Measurements from ENCODE around the gene LMTK3.

Gene LMTK3

DNA sequence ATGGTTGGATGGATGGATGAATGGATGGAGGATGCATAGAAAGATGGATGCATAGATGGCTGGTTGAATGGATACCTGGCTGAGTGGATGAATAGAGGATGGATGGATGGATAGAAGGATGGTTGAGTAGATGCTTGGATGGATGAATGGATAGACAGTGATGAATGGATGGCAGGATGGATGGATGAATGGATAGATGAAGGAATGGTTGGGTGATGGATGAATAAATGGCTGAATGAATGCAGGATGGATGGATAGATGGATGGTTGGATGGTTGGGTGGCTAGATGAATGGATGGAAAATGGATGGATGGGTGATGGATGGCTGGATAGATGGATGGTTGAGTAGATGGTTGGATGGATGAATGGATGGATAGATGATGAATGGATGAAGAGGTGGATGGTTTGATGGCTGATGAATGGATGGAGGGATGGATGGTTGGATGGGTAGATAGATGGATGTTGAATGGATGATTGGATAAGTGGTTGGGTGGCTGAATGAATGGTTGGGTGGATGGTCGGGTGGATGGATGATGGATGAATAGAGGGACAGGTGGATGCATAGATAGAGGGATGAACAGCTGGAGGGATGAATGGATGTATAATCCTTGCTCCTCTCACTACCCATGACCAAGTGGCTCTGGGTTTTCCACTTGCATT is 36.7 kb upstream of the LMTK3 start:
- Histone ChIP-seq H3K4me3 (ENCODE audit: insufficient read depth in 1 of 2, low read depth in 1 of 2, low read length in 2 of 2) (no peak overlapping the region), H2BK5ac (ENCODE audit: low read depth, low read length, poor library complexity, severe bottlenecking) (no peak overlapping the region), H2BK12ac (ENCODE audit: low read length in 2 of 2) (no peak overlapping the region), H3K27me3 (ENCODE audit: control insufficient read depth in 1 of 2, insufficient read depth in 1 of 2, low read length in 2 of 2) (peaks cover 5 to 27% of the 10 kb centered on the region in 2 experiments), H2AFZ (ENCODE audit: low read depth, low read length) (no peak overlapping the region), H3K9ac (ENCODE audit: low read length) (no peak overlapping the region), H2BK15ac (ENCODE audit: low read depth, poor library complexity, severe bottlenecking) (no peak overlapping the region), H3K14ac (ENCODE audit: low read length in 2 of 2) (no peak overlapping the region), H4K91ac (ENCODE audit: low read length) (no peak overlapping the region), H4K8ac (ENCODE audit: low read length) (no peak overlapping the region), H3K36me3 (ENCODE audit: control insufficient read depth in 1 of 2, insufficient read depth in 2 of 2, low read depth in 1 of 2, low read length in 2 of 2) (no peaks in the 10 kb centered on the region), H3K4me1 (ENCODE audit: control insufficient read depth, insufficient read depth, low read depth, low read length) (peaks cover 8% of the 10 kb centered on the region), H3K4ac (ENCODE audit: low read depth in 1 of 2, low read length in 2 of 2) (no peak overlapping the region), H3K23ac (ENCODE audit: low read length in 2 of 2) (no peak overlapping the region), H3K4me2 (ENCODE audit: low read length, poor library complexity, severe bottlenecking) (no peak overlapping the region), H2BK120ac (ENCODE audit: low read depth, low read length) (no peak overlapping the region), H3K27ac (ENCODE audit: low read length, poor library complexity, severe bottlenecking) (no peak overlapping the region), H3K18ac (ENCODE audit: low read depth in 1 of 2, low read length in 2 of 2) (no peak overlapping the region), H3K9me3 (ENCODE audit: control insufficient read depth, low read length) (no peaks in the 10 kb centered on the region), H3K79me1 (replicated peaks; ENCODE audit: low read length, poor library complexity, severe bottlenecking) (no peaks in the 10 kb centered on the region), H2AK5ac (ENCODE audit: low read length, severe bottlenecking) (no peak overlapping the region)
- DNase-seq: no peak
- 100% methylated on average over 1 of the region's 1 CpG for WGBS

DNA sequence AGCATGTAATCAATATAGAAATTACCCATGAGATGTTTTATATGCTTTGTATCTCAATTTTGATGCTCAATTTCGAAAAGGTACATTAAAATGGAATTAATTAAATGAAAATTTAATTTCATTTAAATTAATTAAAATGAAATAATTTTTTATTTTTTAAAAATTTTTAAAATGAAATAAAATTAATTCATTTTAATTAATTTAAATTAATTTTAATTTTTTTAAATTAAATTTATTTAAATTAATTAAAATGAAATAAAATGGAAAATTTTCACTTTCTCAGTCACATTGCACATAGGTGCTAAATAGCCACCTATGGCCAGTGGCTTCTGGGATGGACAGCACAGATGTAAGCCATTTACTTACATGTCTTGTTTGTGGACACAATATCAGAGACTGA is 36.1 kb upstream of the LMTK3 start:
- no peaks in the 10 kb centered on the region for H3K79me1 ChIP-seq (replicated peaks; ENCODE audit: low read length, poor library complexity, severe bottlenecking)
- DNase-seq: no peak
- H2BK12ac ChIP-seq (ENCODE audit: low read length in 2 of 2): no peak overlapping the region
- no peak overlapping the region for H2BK5ac ChIP-seq (ENCODE audit: low read depth, low read length, poor library complexity, severe bottlenecking)
- H3K27me3 ChIP-seq (ENCODE audit: control insufficient read depth in 1 of 2, insufficient read depth in 1 of 2, low read length in 2 of 2): peaks cover 5 to 27% of the 10 kb centered on the region in 2 experiments
- H4K91ac ChIP-seq (ENCODE audit: low read length): no peak overlapping the region
- H2BK120ac ChIP-seq (ENCODE audit: low read depth, low read length): no peak overlapping the region
- H3K4me2 ChIP-seq (ENCODE audit: low read length, poor library complexity, severe bottlenecking): no peak overlapping the region
- no peak overlapping the region for H3K4ac ChIP-seq (ENCODE audit: low read depth in 1 of 2, low read length in 2 of 2)
- WGBS: no CpG with 5 or more reads among the region's 1 CpG
- no peak overlapping the region for H3K27ac ChIP-seq (ENCODE audit: low read length, poor library complexity, severe bottlenecking)
- no peak overlapping the region for H3K23ac ChIP-seq (ENCODE audit: low read length in 2 of 2)
- peaks cover 8% of the 10 kb centered on the region for H3K4me1 ChIP-seq (ENCODE audit: control insufficient read depth, insufficient read depth, low read depth, low read length)
- no peak overlapping the region for H3K14ac ChIP-seq (ENCODE audit: low read length in 2 of 2)
- H3K9ac ChIP-seq (ENCODE audit: low read length): no peak overlapping the region
- H2AK5ac ChIP-seq (ENCODE audit: low read length, severe bottlenecking): no peak overlapping the region
- no peak overlapping the region for H3K18ac ChIP-seq (ENCODE audit: low read depth in 1 of 2, low read length in 2 of 2)
- H3K9me3 ChIP-seq (ENCODE audit: control insufficient read depth, low read length): no peaks in the 10 kb centered on the region
- no peak overlapping the region for H3K4me3 ChIP-seq (ENCODE audit: insufficient read depth in 1 of 2, low read depth in 1 of 2, low read length in 2 of 2)
- no peak overlapping the region for H4K8ac ChIP-seq (ENCODE audit: low read length)
- H2BK15ac ChIP-seq (ENCODE audit: low read depth, poor library complexity, severe bottlenecking): no peak overlapping the region
- no peak overlapping the region for H2AFZ ChIP-seq (ENCODE audit: low read depth, low read length)
- H3K36me3 ChIP-seq (ENCODE audit: control insufficient read depth in 1 of 2, insufficient read depth in 2 of 2, low read depth in 1 of 2, low read length in 2 of 2): no peaks in the 10 kb centered on the region

DNA sequence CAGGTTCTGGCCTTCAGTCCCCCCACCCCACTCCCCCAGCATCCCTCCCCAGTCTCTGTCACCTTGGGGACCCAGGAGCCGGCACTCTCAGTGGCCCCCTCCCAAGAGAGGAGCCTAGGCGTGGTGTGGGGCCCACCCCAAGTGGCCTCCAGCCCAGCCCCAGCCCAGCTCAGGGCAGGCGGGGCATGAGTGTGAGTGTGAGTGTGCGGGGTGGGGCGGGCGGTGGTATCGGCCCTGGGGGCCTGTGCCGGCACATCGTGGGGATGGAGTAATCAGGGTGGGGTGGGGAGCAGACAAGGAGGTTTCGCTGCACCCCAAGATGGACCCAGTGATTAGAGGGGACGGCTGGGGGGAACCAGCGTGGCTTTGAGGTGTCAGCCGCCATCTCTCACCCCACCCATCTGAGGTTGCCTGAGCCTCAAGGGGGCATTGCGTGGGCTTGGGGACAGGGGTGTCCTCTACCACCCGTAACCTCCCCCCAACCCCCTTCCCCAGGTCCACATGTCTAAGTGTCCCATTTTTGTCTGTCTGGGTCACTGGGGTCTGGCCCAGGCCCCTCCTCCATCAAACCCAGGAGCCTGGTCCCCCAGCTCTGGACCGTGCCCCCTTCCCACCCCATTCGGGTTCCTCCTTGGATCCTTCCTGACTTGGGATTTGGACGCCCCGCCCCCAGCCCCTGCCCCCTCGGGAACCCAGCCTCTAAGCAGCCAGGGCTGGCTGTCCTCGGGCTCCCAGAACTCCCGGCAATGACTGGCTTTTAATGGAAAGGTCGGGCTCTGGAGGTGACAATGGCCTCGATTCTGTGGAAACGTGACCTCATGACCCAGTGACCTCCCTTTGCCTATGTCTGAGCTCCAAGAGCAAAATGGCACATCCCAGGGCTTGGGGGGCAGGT is 33.5 kb upstream of the LMTK3 start:
- no peak overlapping the region for H3K4me3 ChIP-seq (ENCODE audit: insufficient read depth in 1 of 2, low read depth in 1 of 2, low read length in 2 of 2)
- peaks cover 6% of the 10 kb centered on the region for H3K4me1 ChIP-seq (ENCODE audit: control insufficient read depth, insufficient read depth, low read depth, low read length)
- DNase-seq: no peak
- H4K8ac ChIP-seq (ENCODE audit: low read length): peak overlapping the region; percentile 23
- H3K9ac ChIP-seq (ENCODE audit: low read length): no peak overlapping the region
- H3K4ac ChIP-seq (ENCODE audit: low read depth in 1 of 2, low read length in 2 of 2): no peak overlapping the region
- H2AK5ac ChIP-seq (ENCODE audit: low read length, severe bottlenecking): no peak overlapping the region
- H2BK12ac ChIP-seq (ENCODE audit: low read length in 2 of 2): no peak overlapping the region
- H3K36me3 ChIP-seq (ENCODE audit: control insufficient read depth in 1 of 2, insufficient read depth in 2 of 2, low read depth in 1 of 2, low read length in 2 of 2): no peaks in the 10 kb centered on the region
- no peak overlapping the region for H3K4me2 ChIP-seq (ENCODE audit: low read length, poor library complexity, severe bottlenecking)
- H3K23ac ChIP-seq (ENCODE audit: low read length in 2 of 2): no peak overlapping the region
- H2BK15ac ChIP-seq (ENCODE audit: low read depth, poor library complexity, severe bottlenecking): peak overlapping the region; percentile 23
- H2BK5ac ChIP-seq (ENCODE audit: low read depth, low read length, poor library complexity, severe bottlenecking): no peak overlapping the region
- H3K18ac ChIP-seq (ENCODE audit: low read depth in 1 of 2, low read length in 2 of 2): peak overlapping the region in 1 of 2 experiments; percentile 7
- H2AFZ ChIP-seq (ENCODE audit: low read depth, low read length): no peak overlapping the region
- no peak overlapping the region for H3K27ac ChIP-seq (ENCODE audit: low read length, poor library complexity, severe bottlenecking)
- H3K9me3 ChIP-seq (ENCODE audit: control insufficient read depth, low read length): no peaks in the 10 kb centered on the region
- no peak overlapping the region for H2BK120ac ChIP-seq (ENCODE audit: low read depth, low read length)
- no peak overlapping the region for H4K91ac ChIP-seq (ENCODE audit: low read length)
- peaks cover 5 to 20% of the 10 kb centered on the region in 2 experiments for H3K27me3 ChIP-seq (ENCODE audit: control insufficient read depth in 1 of 2, insufficient read depth in 1 of 2, low read length in 2 of 2)
- WGBS: 70% methylated on average over 22 of the region's 25 CpGs
- no peak overlapping the region for H3K14ac ChIP-seq (ENCODE audit: low read length in 2 of 2)
- no peaks in the 10 kb centered on the region for H3K79me1 ChIP-seq (replicated peaks; ENCODE audit: low read length, poor library complexity, severe bottlenecking)

DNA sequence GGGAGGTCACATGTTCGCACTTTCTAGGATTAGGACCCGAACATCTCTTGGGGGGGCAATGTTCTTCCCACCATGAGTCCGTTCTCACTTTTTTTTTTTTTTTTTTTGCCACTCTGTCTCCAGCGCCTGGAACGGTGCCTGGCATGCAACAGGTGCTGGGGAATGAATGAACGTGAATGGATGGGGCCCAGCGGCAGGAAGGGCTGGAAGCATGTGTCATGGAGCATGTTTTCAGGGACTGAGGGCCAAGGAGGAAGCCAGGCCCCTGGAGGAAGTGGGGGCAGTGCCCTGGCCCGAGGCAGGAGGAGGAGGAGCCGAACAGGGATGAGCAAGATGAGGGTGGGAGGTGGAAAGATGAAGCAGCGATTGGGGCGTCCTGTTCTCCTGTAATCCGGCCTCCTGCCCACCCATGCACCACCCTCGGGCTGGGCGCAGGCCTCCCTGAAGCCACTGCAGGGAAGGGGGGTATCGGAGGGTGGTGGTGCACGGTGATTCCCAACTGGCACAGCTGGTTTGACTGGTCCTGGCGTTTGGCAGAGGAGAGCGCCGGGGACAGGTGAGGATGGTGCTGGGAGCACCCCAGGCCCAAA is 31.6 kb upstream of the LMTK3 start:
- Histone ChIP-seq H3K27ac (ENCODE audit: low read length, poor library complexity, severe bottlenecking) (no peak overlapping the region), H2BK12ac (ENCODE audit: low read length in 2 of 2) (no peak overlapping the region), H3K14ac (ENCODE audit: low read length in 2 of 2) (no peak overlapping the region), H3K79me1 (replicated peaks; ENCODE audit: low read length, poor library complexity, severe bottlenecking) (no peaks in the 10 kb centered on the region), H2BK15ac (ENCODE audit: low read depth, poor library complexity, severe bottlenecking) (peak overlapping the region; percentile 19), H4K91ac (ENCODE audit: low read length) (peak overlapping the region; percentile 79), H4K8ac (ENCODE audit: low read length) (peak overlapping the region; percentile 66), H3K9me3 (ENCODE audit: control insufficient read depth, low read length) (no peaks in the 10 kb centered on the region), H3K9ac (ENCODE audit: low read length) (no peak overlapping the region), H2AK5ac (ENCODE audit: low read length, severe bottlenecking) (no peak overlapping the region), H3K27me3 (ENCODE audit: control insufficient read depth in 1 of 2, insufficient read depth in 1 of 2, low read length in 2 of 2) (peaks cover 0 to 5% of the 10 kb centered on the region in 2 experiments), H3K4ac (ENCODE audit: low read depth in 1 of 2, low read length in 2 of 2) (peak overlapping the region in 1 of 2 experiments; percentile 41), H3K4me2 (ENCODE audit: low read length, poor library complexity, severe bottlenecking) (no peak overlapping the region), H3K23ac (ENCODE audit: low read length in 2 of 2) (no peak overlapping the region), H2BK120ac (ENCODE audit: low read depth, low read length) (no peak overlapping the region), H2BK5ac (ENCODE audit: low read depth, low read length, poor library complexity, severe bottlenecking) (no peak overlapping the region), H3K4me3 (ENCODE audit: insufficient read depth in 1 of 2, low read depth in 1 of 2, low read length in 2 of 2) (no peak overlapping the region), H3K36me3 (ENCODE audit: control insufficient read depth in 1 of 2, insufficient read depth in 2 of 2, low read depth in 1 of 2, low read length in 2 of 2) (no peaks in the 10 kb centered on the region), H2AFZ (ENCODE audit: low read depth, low read length) (peak overlapping the region; percentile 46), H3K18ac (ENCODE audit: low read depth in 1 of 2, low read length in 2 of 2) (peak overlapping the region in 1 of 2 experiments; percentile 61), H3K4me1 (ENCODE audit: control insufficient read depth, insufficient read depth, low read depth, low read length) (peaks cover 6% of the 10 kb centered on the region)
- WGBS: 46% methylated on average over 19 of the region's 19 CpGs
- peak; percentile 24 for DNase-seq

Measured in mesenchymal stem cell (in vitro differentiated cells and primary cell).